HepG2 (cell line): ENCODE results near the gene C5. TPM values are rescaled to one million over a fixed set of nuclear protein-coding genes. Genes with fewer than 3 reads are reported as not detected.

Source experiments
- ATAD3A ChIP-seq: sonication (generic); formaldehyde crosslinking; IDR thresholded peaks from 2 replicates; pipeline ENCODE4 v1.4.0; 2020; ENCODE audit warnings: missing genetic modification reagents
- ATRX ChIP-seq: sonication (generic); formaldehyde crosslinking; IDR thresholded peaks from 2 replicates; pipeline ENCODE4 v1.4.0; 2020; ENCODE audit warnings: missing genetic modification reagents, borderline replicate concordance
- FOXC1 ChIP-seq: sonication (generic); formaldehyde crosslinking; IDR thresholded peaks from 2 replicates; pipeline ENCODE4 v1.8.0; 2022; ENCODE audit warnings: mild to moderate bottlenecking, missing genetic modification reagents, borderline replicate concordance
- MAFF ChIP-seq: IDR thresholded peaks from 2 replicates; pipeline ENCODE4 v1.6.1; 2011; ENCODE audit warnings: low read depth, low read length, improper control_type of control experiment
- MZF1 ChIP-seq: sonication (generic); formaldehyde crosslinking; IDR thresholded peaks from 2 replicates; pipeline ENCODE4 v1.8.1; 2023; ENCODE audit warnings: mild to moderate bottlenecking, missing genetic modification reagents, borderline replicate concordance
- NFE2L1 ChIP-seq: sonication (generic); formaldehyde crosslinking; IDR thresholded peaks from 2 replicates; pipeline ENCODE4 v1.4.0; 2020; ENCODE audit warnings: missing genetic modification reagents, mild to moderate bottlenecking, borderline replicate concordance
- ONECUT2 ChIP-seq: sonication (generic); formaldehyde crosslinking; IDR thresholded peaks from 2 replicates; pipeline ENCODE4 v1.4.0; 2020; ENCODE audit warnings: missing genetic modification reagents
- PRPF4 ChIP-seq: fragments of 200-400 bp; formaldehyde crosslinking; IDR thresholded peaks from 2 replicates; pipeline ENCODE4 v1.6.1; 2016; ENCODE audit warnings: low read length, low read depth; ENCODE audit not compliant: poor library complexity, severe bottlenecking
- REXO4 ChIP-seq: sonication (generic); formaldehyde crosslinking; IDR thresholded peaks from 2 replicates; pipeline ENCODE4 v1.8.0; 2022; ENCODE audit warnings: missing genetic modification reagents, mild to moderate bottlenecking, borderline replicate concordance
- SAP130 ChIP-seq: IDR thresholded peaks from 2 replicates; pipeline ENCODE4 v1.6.1; 2016; ENCODE audit warnings: low read depth
- SNAI1 ChIP-seq: sonication (generic); formaldehyde crosslinking; IDR thresholded peaks from 2 replicates; pipeline ENCODE4 v1.5.0; 2020; ENCODE audit warnings: mild to moderate bottlenecking, missing genetic modification reagents, borderline replicate concordance
- TEAD2 ChIP-seq: sonication (generic); formaldehyde crosslinking; IDR thresholded peaks from 2 replicates; pipeline ENCODE4 v1.9.0; 2021; ENCODE audit warnings: missing genetic modification reagents
- ZKSCAN5 ChIP-seq: sonication (generic); formaldehyde crosslinking; IDR thresholded peaks from 2 replicates; pipeline ENCODE4 v1.5.1; 2020; ENCODE audit warnings: mild to moderate bottlenecking, missing genetic modification reagents
- ZNF230 ChIP-seq: sonication (generic); formaldehyde crosslinking; IDR thresholded peaks from 2 replicates; pipeline ENCODE4 v1.4.0; 2020; ENCODE audit warnings: mild to moderate bottlenecking, missing genetic modification reagents
- ZNF350 ChIP-seq: sonication (generic); formaldehyde crosslinking; IDR thresholded peaks from 2 replicates; pipeline ENCODE4 v1.4.0; 2020; ENCODE audit warnings: mild to moderate bottlenecking, low read depth, missing genetic modification reagents, borderline replicate concordance
- ZNF354B ChIP-seq: sonication (generic); formaldehyde crosslinking; IDR thresholded peaks from 2 replicates; pipeline ENCODE4 v1.8.0; 2022; ENCODE audit warnings: mild to moderate bottlenecking, missing genetic modification reagents
- ZNF451 ChIP-seq: sonication (generic); formaldehyde crosslinking; IDR thresholded peaks from 2 replicates; pipeline ENCODE4 v1.5.0; 2020; ENCODE audit warnings: mild to moderate bottlenecking, missing genetic modification reagents
- ZNF75D ChIP-seq: sonication (generic); formaldehyde crosslinking; IDR thresholded peaks from 2 replicates; pipeline ENCODE4 v1.8.1; 2023; ENCODE audit warnings: missing genetic modification reagents, mild to moderate bottlenecking, borderline replicate concordance
- polyA plus RNA-seq, 8 experiments: library from polyadenylated mRNA; depleted of rRNA in 3 of 8; stranded (reverse) in 7 of 8; unstranded in 1 of 8; fragments of >200 nt; fragmentation: Illumina TruSeq in 4 of 8; extraction: Trizol in 4 of 8; gene quantifications; 2 replicates each; pipeline versions ENCODE4 v1.2.1 to v1.2.3, GENCODE V29; 2011 to 2016; ENCODE audit warnings: low read depth in 4 of 8, missing spikeins in 1 of 8, mixed read lengths in 1 of 8; ENCODE audit not compliant: insufficient read depth in 1 of 8
- total RNA-seq, 5 experiments: library from RNA; depleted of rRNA; stranded (reverse); fragments of >200 nt; fragmentation: Illumina TruSeq; extraction: Trizol; gene quantifications; 2 replicates each; pipeline ENCODE4 v1.2.3, GENCODE V29; 2016; ENCODE audit warnings: low read depth in 1 of 5
- TF ChIP-seq, protein P1 (sequence below): sonication (generic); formaldehyde crosslinking; IDR thresholded peaks from 2 replicates; pipeline ENCODE4 v1.8.0; 2023; ENCODE audit warnings: mild to moderate bottlenecking, missing genetic modification reagents
- TF ChIP-seq, protein P2 (sequence below), 2 experiments: sonication (generic) in 1 of 2; formaldehyde crosslinking in 1 of 2; IDR thresholded peaks; 2 replicates each; pipeline versions ENCODE4 v1.4.0 to v1.6.1; 2018 to 2020; ENCODE audit warnings: missing genetic modification reagents in 2 of 2, borderline replicate concordance in 1 of 2, low read depth in 1 of 2, mild to moderate bottlenecking in 1 of 2, missing biosample characterization in 1 of 2
- TF ChIP-seq, protein P3 (sequence below), 2 experiments: fragments of 450-650 bp in 1 of 2; sonication (generic) in 1 of 2; formaldehyde crosslinking; IDR thresholded peaks; 2 replicates each; pipeline versions ENCODE4 v1.5.0 to v1.8.0; 2020 to 2022; ENCODE audit warnings: mild to moderate bottlenecking in 1 of 2, missing genetic modification reagents in 1 of 2
- TF ChIP-seq, protein P4 (sequence below): sonication (generic); formaldehyde crosslinking; IDR thresholded peaks from 2 replicates; pipeline ENCODE4 v1.4.0; 2020; ENCODE audit warnings: missing genetic modification reagents
- TF ChIP-seq, protein P5 (sequence below): IDR thresholded peaks from 2 replicates; pipeline ENCODE4 v1.6.1; 2016; ENCODE audit warnings: low read depth

Gene C5
- total and polyA plus RNA-seq, 2 of the 13 experiments (the other 11 are each of a cell fraction or from before 2014, with no cell fraction given): 57.6 to 192 TPM

DNA sequence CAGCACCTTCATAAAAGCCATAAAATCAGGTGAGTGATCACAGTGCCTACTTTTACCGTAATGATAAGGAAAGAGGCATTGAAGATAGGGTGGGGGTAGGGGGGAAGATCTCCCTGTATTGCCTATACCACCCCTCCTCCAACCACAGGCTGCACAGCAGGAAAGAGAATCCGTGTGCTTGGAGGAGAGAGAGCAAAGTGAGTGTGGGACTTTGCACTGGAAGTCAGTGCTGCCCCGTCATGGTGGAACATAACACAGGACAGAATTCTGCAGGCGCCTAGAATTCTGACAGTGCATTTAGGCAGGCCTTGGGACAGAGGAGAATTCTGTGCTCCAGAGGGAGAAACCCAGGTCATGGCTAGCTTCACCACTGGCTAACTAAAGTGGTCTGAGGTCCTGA, 3.5 kb upstream of the C5 start (continued):
- TF ChIP-seq, protein P1, sequence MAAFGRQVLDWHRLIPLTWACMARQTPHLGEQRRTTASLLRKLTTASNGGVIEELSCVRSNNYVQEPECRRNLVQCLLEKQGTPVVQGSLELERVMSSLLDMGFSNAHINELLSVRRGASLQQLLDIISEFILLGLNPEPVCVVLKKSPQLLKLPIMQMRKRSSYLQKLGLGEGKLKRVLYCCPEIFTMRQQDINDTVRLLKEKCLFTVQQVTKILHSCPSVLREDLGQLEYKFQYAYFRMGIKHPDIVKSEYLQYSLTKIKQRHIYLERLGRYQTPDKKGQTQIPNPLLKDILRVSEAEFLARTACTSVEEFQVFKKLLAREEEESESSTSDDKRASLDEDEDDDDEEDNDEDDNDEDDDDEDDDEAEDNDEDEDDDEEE (CRISPR knock-in tag): no peak
- TF ChIP-seq MAFF (peak; percentile 63), FOXC1 (CRISPR knock-in tag) (no peak), SNAI1 (no peak), ATRX (CRISPR knock-in tag) (no peak), ZNF75D (CRISPR knock-in tag) (no peak), ATAD3A (CRISPR knock-in tag) (no peak), SAP130 (CRISPR knock-in tag) (peak; percentile 85), MZF1 (CRISPR knock-in tag) (no peak), ZNF350 (CRISPR knock-in tag) (no peak), ZNF451 (CRISPR knock-in tag) (no peak), ONECUT2 (CRISPR knock-in tag) (no peak), NFE2L1 (CRISPR knock-in tag) (no peak), ZKSCAN5 (no peak), ZNF230 (CRISPR knock-in tag) (no peak), PRPF4 (peak; percentile 68), REXO4 (CRISPR knock-in tag) (no peak), TEAD2 (CRISPR knock-in tag) (no peak), ZNF354B (CRISPR knock-in tag) (no peak)
- TF ChIP-seq, protein P2, sequence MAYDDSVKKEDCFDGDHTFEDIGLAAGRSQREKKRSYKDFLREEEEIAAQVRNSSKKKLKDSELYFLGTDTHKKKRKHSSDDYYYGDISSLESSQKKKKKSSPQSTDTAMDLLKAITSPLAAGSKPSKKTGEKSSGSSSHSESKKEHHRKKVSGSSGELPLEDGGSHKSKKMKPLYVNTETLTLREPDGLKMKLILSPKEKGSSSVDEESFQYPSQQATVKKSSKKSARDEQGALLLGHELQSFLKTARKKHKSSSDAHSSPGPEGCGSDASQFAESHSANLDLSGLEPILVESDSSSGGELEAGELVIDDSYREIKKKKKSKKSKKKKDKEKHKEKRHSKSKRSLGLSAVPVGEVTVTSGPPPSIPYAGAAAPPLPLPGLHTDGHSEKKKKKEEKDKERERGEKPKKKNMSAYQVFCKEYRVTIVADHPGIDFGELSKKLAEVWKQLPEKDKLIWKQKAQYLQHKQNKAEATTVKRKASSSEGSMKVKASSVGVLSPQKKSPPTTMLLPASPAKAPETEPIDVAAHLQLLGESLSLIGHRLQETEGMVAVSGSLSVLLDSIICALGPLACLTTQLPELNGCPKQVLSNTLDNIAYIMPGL (CRISPR knock-in tag; IDR thresholded peaks at IDR 0.05; ENCODE audit: borderline replicate concordance in 1 of 2, low read depth in 1 of 2): peak; percentile 51 to 65; a peak in 3 of 4 replicates
- TF ChIP-seq, protein P3, sequence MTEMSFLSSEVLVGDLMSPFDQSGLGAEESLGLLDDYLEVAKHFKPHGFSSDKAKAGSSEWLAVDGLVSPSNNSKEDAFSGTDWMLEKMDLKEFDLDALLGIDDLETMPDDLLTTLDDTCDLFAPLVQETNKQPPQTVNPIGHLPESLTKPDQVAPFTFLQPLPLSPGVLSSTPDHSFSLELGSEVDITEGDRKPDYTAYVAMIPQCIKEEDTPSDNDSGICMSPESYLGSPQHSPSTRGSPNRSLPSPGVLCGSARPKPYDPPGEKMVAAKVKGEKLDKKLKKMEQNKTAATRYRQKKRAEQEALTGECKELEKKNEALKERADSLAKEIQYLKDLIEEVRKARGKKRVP (CRISPR knock-in tag; IDR thresholded peaks at IDR 0.05): 0 out of 4 replicates have a peak, but pooled peaks of 1 of the 2 experiments have one; percentile 32
- TF ChIP-seq, protein P4, sequence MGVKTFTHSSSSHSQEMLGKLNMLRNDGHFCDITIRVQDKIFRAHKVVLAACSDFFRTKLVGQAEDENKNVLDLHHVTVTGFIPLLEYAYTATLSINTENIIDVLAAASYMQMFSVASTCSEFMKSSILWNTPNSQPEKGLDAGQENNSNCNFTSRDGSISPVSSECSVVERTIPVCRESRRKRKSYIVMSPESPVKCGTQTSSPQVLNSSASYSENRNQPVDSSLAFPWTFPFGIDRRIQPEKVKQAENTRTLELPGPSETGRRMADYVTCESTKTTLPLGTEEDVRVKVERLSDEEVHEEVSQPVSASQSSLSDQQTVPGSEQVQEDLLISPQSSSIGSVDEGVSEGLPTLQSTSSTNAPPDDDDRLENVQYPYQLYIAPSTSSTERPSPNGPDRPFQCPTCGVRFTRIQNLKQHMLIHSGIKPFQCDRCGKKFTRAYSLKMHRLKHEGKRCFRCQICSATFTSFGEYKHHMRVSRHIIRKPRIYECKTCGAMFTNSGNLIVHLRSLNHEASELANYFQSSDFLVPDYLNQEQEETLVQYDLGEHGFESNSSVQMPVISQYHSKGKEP (CRISPR knock-in tag): no peak
- TF ChIP-seq, protein P5, sequence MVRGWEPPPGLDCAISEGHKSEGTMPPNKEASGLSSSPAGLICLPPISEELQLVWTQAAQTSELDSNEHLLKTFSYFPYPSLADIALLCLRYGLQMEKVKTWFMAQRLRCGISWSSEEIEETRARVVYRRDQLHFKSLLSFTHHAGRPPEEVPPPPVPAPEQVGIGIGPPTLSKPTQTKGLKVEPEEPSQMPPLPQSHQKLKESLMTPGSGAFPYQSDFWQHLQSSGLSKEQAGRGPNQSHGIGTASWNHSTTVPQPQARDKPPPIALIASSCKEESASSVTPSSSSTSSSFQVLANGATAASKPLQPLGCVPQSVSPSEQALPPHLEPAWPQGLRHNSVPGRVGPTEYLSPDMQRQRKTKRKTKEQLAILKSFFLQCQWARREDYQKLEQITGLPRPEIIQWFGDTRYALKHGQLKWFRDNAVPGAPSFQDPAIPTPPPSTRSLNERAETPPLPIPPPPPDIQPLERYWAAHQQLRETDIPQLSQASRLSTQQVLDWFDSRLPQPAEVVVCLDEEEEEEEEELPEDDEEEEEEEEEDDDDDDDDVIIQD (CRISPR knock-in tag): no peak
